Measurements from ENCODE around the gene CBFB.

GRCh38 chr16:67028696-67029253 lies at the start of gene CBFB:
- TF ChIP-seq POLR2A (IDR thresholded peaks at IDR 0.05), result peak; percentile 69
- TF ChIP-seq CTCF (IDR thresholded peaks at IDR 0.05), result peak in 1 of 3 donors; percentile 31
- peak; percentile 62 to 87 (median 74) for TF ChIP-seq POLR2AphosphoS5 (IDR thresholded peaks at IDR 0.05)

All from breast epithelium (tissue), 3 donors.